Middle frontal gyrus (tissue), 1 donor: ENCODE results near the gene PHIP.
"Not testable (repeated sequence)": the region's sequence is repeated elsewhere in the genome, so short reads cannot be mapped to it uniquely, and the experiment has no call there.

ENCODE experiments used
- DNase-seq: peaks from one replicate; pipeline ENCODE4 v3.0.0-alpha.2; 2015; ENCODE audit warnings: low spot score; ENCODE audit errors: extremely low spot score

Gene PHIP

GRCh38 chr6:78936515-78936914 is 141.5 kb downstream of the PHIP start:
- no peak for DNase-seq

- DNase-seq: no peak
Observed at GRCh38 chr6:78935553-78935952, 142.5 kb downstream of the PHIP start.

- DNase-seq: no peak
Observed at GRCh38 chr6:78925317-78925716, 152.7 kb downstream of the PHIP start.

GRCh38 chr6:78921168-78921567 is 156.9 kb downstream of the PHIP start:
- DNase-seq: not testable (repeated sequence)

GRCh38 chr6:78917788-78918187 is 160.3 kb downstream of the PHIP start:
- DNase-seq: no peak

GRCh38 chr6:78916411-78916810 is 161.6 kb downstream of the PHIP start:
- no peak for DNase-seq

- no peak for DNase-seq
Observed at GRCh38 chr6:78911218-78911940, 166.7 kb downstream of the PHIP start.

- DNase-seq: no peak
Observed at GRCh38 chr6:78910591-78911171, 167.4 kb downstream of the PHIP start.

GRCh38 chr6:78910010-78910409 is 168.0 kb downstream of the PHIP start:
- DNase-seq: no peak

- DNase-seq: no peak
Observed at GRCh38 chr6:78909391-78909790, 168.7 kb downstream of the PHIP start.

GRCh38 chr6:78908621-78909020 is 169.4 kb downstream of the PHIP start:
- DNase-seq: no peak

GRCh38 chr6:78896227-78896626 is 181.8 kb downstream of the PHIP start:
- DNase-seq: no peak

GRCh38 chr6:78889901-78890300 is 188.2 kb downstream of the PHIP start:
- not testable (repeated sequence) for DNase-seq
